Measurements from ENCODE around the gene PLPP4. TPM values are rescaled to one million over a fixed set of nuclear protein-coding genes. Genes with fewer than 3 reads are reported as not detected.

Gene PLPP4
- total RNA-seq, 1 donor from 2014 or later = 3.7 TPM

GRCh38 chr10:120598386-120598785, 141.4 kb downstream of the PLPP4 start:
- TF ChIP-seq CTCF (conservative IDR thresholded peaks at IDR 0.05; ENCODE audit: low read depth, low read length) = peak; percentile 9
- H3K4me3 ChIP-seq (ENCODE audit: low read depth, low read length) = no peak overlapping the region
- DNase-seq (ENCODE audit: low read depth) = no peak

- no peak overlapping the region for H3K4me3 ChIP-seq (ENCODE audit: low read depth, low read length)
- no peak for TF ChIP-seq CTCF (conservative IDR thresholded peaks at IDR 0.05; ENCODE audit: low read depth, low read length)
- DNase-seq (ENCODE audit: low read depth) = no peak
These were observed 142.2 kb downstream of the PLPP4 start for GRCh38 chr10:120599200-120599724.

GRCh38 chr10:120600871-120601649, 144.0 kb downstream of the PLPP4 start:
- DNase-seq (ENCODE audit: low read depth) = no peak
- TF ChIP-seq CTCF (conservative IDR thresholded peaks at IDR 0.05; ENCODE audit: low read depth, low read length) = peak; percentile 68
- H3K4me3 ChIP-seq (ENCODE audit: low read depth, low read length) = no peak overlapping the region

GRCh38 chr10:120601999-120602398, 145.0 kb downstream of the PLPP4 start:
- no peak overlapping the region for H3K4me3 ChIP-seq (ENCODE audit: low read depth, low read length)
- TF ChIP-seq CTCF (conservative IDR thresholded peaks at IDR 0.05; ENCODE audit: low read depth, low read length) = no peak
- DNase-seq (ENCODE audit: low read depth) = no peak

GRCh38 chr10:120605410-120605809, 148.4 kb downstream of the PLPP4 start:
- no peak for TF ChIP-seq CTCF (conservative IDR thresholded peaks at IDR 0.05; ENCODE audit: low read depth, low read length)
- no peak for DNase-seq (ENCODE audit: low read depth)
- no peak overlapping the region for H3K4me3 ChIP-seq (ENCODE audit: low read depth, low read length)

- no peak for TF ChIP-seq CTCF (conservative IDR thresholded peaks at IDR 0.05; ENCODE audit: low read depth, low read length)
- no peak overlapping the region for H3K4me3 ChIP-seq (ENCODE audit: low read depth, low read length)
- no peak for DNase-seq (ENCODE audit: low read depth)
These were observed 149.2 kb downstream of the PLPP4 start for GRCh38 chr10:120606051-120606764.
